Measurements from ENCODE around the gene ATP5MG. TPM values are rescaled to one million over a fixed set of nuclear protein-coding genes. Genes with fewer than 3 reads are reported as not detected.

ATP5MG gene
- polyA plus RNA-seq, 1 donor (not counting 4 experiments of a cell fraction or from before 2014, with no cell fraction given): 463 TPM

GRCh38 chr11:118373871-118374270, 27.5 kb upstream of the ATP5MG start:
- dilution Hi-C loops (cut with MboI; ENCODE audit: extremely low pct_ligation_motif_present, low sequenced_read_pairs): no loop called here
- H3K9me1 ChIP-seq (ENCODE audit: control insufficient read depth, extremely low read depth, insufficient read depth, low read length): no peaks in the 10 kb centered on the region
- TF ChIP-seq CTCF (optimal IDR thresholded peaks at IDR 0.05 in 1 of 3, IDR thresholded peaks at IDR 0.05 in 1 of 3, conservative IDR thresholded peaks at IDR 0.05 in 1 of 3; ENCODE audit: extremely low read depth in 1 of 3, insufficient read depth in 2 of 3, low read length in 3 of 3): no peak
- TF ChIP-seq EZH2 (IDR thresholded peaks at IDR 0.05; ENCODE audit: low read length): no peak

GRCh38 chr11:118374729-118375128, 26.7 kb upstream of the ATP5MG start:
- no peak overlapping the region for H2AFZ ChIP-seq (ENCODE audit: control insufficient read depth, low read length)
- dilution Hi-C loops (cut with MboI; ENCODE audit: extremely low pct_ligation_motif_present, low sequenced_read_pairs): no loop called here
- no peaks in the 10 kb centered on the region for H3K27me3 ChIP-seq (ENCODE audit: control insufficient read depth, extremely low read depth, insufficient read depth, low read length)
- no peak for FAIRE-seq
- H4K20me1 ChIP-seq (ENCODE audit: control insufficient read depth, extremely low read depth, insufficient read depth, low read length): no peaks in the 10 kb centered on the region
- no peaks in the 10 kb centered on the region for H3K4me1 ChIP-seq (ENCODE audit: control insufficient read depth, extremely low read depth, insufficient read depth, low read length)
- H3K27ac ChIP-seq (ENCODE audit: control insufficient read depth, insufficient read depth, low read length): no peak overlapping the region
- no peak for DNase-seq (ENCODE audit: low read depth, low spot score)
- no peak overlapping the region for H3K9ac ChIP-seq (ENCODE audit: control insufficient read depth, extremely low read depth, insufficient read depth, low read length)
- TF ChIP-seq EZH2 (IDR thresholded peaks at IDR 0.05; ENCODE audit: low read length) (no peak), CTCF (optimal IDR thresholded peaks at IDR 0.05 in 1 of 3, IDR thresholded peaks at IDR 0.05 in 1 of 3, conservative IDR thresholded peaks at IDR 0.05 in 1 of 3; ENCODE audit: extremely low read depth in 1 of 3, insufficient read depth in 2 of 3, low read length in 3 of 3) (no peak)
- H3K9me3 ChIP-seq (ENCODE audit: control insufficient read depth, low read depth, low read length): no peaks in the 10 kb centered on the region
- H3K4me2 ChIP-seq (ENCODE audit: control insufficient read depth, extremely low read depth, insufficient read depth, low read depth, low read length): no peak overlapping the region
- H3K9me1 ChIP-seq (ENCODE audit: control insufficient read depth, extremely low read depth, insufficient read depth, low read length): no peaks in the 10 kb centered on the region
- no peaks in the 10 kb centered on the region for H3K79me2 ChIP-seq (ENCODE audit: control insufficient read depth, insufficient read depth, low read length)
- no peak overlapping the region for H3K4me3 ChIP-seq (ENCODE audit: control insufficient read depth in 2 of 3, extremely low read depth in 1 of 3, insufficient read depth in 2 of 3, low read depth in 1 of 3, low read length in 3 of 3)
- peaks cover 14 to 16% of the 10 kb centered on the region in 2 experiments for H3K36me3 ChIP-seq (ENCODE audit: control insufficient read depth in 2 of 2, extremely low read depth in 1 of 2, insufficient read depth in 2 of 2, low read length in 2 of 2)

More at GRCh38 chr11:118373871-118374270, 27.5 kb upstream of the ATP5MG start:
- Histone ChIP-seq H3K9me3 (ENCODE audit: control insufficient read depth, low read depth, low read length) (no peaks in the 10 kb centered on the region), H3K27ac (ENCODE audit: control insufficient read depth, insufficient read depth, low read length) (no peak overlapping the region), H3K27me3 (ENCODE audit: control insufficient read depth, extremely low read depth, insufficient read depth, low read length) (no peaks in the 10 kb centered on the region), H4K20me1 (ENCODE audit: control insufficient read depth, extremely low read depth, insufficient read depth, low read length) (no peaks in the 10 kb centered on the region), H3K9ac (ENCODE audit: control insufficient read depth, extremely low read depth, insufficient read depth, low read length) (no peak overlapping the region), H3K4me1 (ENCODE audit: control insufficient read depth, extremely low read depth, insufficient read depth, low read length) (no peaks in the 10 kb centered on the region), H2AFZ (ENCODE audit: control insufficient read depth, low read length) (no peak overlapping the region), H3K4me3 (ENCODE audit: control insufficient read depth in 2 of 3, extremely low read depth in 1 of 3, insufficient read depth in 2 of 3, low read depth in 1 of 3, low read length in 3 of 3) (no peak overlapping the region), H3K79me2 (ENCODE audit: control insufficient read depth, insufficient read depth, low read length) (no peaks in the 10 kb centered on the region), H3K36me3 (ENCODE audit: control insufficient read depth in 2 of 2, extremely low read depth in 1 of 2, insufficient read depth in 2 of 2, low read length in 2 of 2) (peaks cover 15 to 21% of the 10 kb centered on the region in 2 experiments), H3K4me2 (ENCODE audit: control insufficient read depth, extremely low read depth, insufficient read depth, low read depth, low read length) (no peak overlapping the region)
- no peak for DNase-seq (ENCODE audit: low read depth, low spot score)
- no peak for FAIRE-seq
